ENCODE data around the gene GUCA1A.
A peak's percentile ranks its signal among the peaks of the same experiment; 100 is the strongest.
"Not testable (repeated sequence)": the region's sequence is repeated elsewhere in the genome, so short reads cannot be mapped to it uniquely, and the experiment has no call there.

GUCA1A gene

DNA sequence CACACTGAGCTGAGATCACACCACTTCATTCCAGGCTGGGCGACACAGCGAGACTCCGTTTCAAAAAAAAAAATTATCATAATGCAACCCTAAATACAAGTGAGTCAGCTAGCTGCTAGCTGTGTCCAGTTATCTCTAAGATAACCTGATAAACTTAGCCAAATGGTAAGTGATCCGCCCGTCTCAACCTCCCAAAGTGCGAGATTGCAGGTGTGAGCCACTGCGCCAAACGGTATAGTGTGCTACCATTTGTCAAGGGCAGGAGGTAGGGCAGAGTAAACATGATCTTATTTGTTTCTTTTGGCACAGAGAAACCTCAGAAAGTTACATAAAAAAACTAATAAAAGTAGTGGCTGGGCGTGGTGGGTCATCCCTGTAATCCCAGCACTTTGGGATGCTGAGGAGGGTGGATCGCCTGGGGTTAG lies 26.0 kb upstream of the GUCA1A start:
- no peak for DNase-seq (ENCODE audit: low read depth)

DNA sequence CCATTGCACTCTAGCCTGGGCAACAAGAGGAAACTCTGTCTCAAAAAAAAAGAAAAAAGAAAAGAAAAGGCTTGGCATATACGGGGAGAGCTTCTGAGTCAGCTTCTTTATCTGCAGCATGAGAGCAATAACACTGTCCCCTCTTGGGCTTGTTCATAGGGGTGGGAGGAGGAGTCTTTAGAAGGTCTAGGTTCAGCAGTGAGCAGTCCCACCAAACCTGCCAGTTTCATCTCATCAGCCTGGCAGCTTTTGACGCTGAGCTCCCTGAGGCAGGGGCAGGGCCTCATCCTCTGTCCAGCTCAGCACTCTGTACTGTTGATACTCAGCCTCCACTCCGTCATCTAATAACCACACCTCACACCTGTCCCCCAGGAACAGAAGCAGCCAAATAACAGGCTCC lies 25.1 kb upstream of the GUCA1A start:
- DNase-seq (ENCODE audit: low read depth): no peak

DNA sequence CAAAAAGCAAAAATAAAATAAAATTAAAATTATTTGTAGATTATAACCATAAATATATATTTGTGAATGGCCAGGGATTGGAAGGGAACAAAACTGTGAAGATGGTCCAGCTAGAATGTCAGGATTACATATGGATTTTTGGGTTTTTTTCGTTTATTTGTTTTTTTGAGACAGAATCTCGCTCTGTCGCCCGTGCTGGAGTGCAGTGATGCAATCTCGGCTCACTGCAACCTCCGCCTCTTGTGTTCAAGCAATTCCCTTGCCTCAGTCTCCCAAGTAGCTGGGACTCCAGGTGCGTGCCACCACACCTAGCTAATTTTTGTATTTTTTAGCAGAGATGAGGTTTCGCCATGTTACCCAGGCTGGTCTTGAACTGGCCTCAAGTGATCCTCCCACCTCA lies 22.9 kb upstream of the GUCA1A start:
- no peak for DNase-seq (ENCODE audit: low read depth)

DNA sequence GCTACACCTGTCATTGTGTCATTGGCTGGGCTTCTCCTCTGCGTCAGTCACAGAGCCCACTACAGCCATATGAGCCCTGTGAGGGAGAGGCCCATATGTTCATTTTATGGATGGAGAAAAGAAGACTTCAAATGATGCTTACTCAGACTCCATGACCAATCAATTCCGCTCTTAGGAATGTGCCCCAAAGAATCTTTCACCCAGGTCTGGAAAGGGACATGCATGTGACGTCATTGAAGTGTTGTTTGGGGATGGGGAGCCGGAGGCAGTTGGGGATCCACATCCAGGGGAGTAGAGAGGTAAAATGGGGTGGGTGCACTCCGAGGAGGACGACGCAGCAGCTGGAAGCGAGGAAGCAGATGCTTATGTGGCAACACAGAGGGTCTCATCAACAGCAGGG lies 21.1 kb upstream of the GUCA1A start:
- no peak for DNase-seq (ENCODE audit: low read depth)

DNA sequence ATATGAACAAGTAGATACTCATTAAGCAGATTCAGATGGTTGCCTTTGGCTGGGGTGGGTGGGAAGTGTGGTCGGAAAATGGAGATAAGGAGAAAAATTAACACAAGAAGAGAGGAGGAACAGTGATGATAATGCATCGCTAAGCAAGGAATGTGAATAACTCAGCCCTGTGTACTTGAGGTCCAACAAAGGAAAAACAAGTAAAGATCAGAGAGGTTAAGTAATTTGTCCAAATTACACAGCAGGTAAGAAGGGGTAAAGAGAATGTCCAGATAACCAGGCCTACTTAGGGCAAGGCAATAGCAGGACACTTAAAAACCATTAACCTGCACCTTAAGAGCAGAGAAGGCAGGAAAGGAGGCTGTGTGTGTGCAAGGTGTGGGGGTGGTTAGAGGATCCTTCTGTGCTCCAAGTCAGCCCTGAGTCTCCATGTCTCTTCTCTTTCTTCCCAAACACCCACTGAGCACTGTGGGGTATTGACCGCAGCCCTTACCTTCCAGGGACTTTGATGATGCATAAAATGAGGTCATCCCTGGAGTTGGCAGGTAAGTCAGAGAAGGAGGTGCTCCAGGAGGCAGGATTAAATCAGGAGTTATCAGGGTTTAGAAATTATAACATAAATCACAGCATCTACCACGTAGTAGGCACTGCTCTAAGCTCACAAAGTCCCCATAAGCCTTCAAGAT lies 20.5 kb upstream of the GUCA1A start:
- not testable (repeated sequence) for DNase-seq (ENCODE audit: low read depth)

DNA sequence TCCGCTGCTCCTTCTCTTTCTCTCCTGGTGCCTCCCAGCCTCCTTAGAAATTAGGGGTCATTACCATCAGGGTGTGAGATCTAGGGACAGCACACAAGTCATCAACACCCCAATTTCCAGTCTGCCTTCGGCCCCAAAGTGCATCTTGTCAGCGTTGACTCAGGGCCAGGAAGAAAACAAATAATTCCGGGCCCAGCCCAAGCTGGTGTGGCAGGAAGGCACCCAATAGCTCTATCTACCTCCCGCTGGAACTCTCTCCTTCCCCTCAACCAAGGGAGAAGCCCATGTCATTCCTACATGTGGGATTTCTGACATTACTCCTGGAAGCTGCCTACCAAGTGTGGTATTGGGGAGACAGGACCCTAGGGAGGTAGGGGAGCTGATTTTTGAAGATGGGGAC lies 19.2 kb upstream of the GUCA1A start:
- no peak for DNase-seq (ENCODE audit: low read depth)

DNA sequence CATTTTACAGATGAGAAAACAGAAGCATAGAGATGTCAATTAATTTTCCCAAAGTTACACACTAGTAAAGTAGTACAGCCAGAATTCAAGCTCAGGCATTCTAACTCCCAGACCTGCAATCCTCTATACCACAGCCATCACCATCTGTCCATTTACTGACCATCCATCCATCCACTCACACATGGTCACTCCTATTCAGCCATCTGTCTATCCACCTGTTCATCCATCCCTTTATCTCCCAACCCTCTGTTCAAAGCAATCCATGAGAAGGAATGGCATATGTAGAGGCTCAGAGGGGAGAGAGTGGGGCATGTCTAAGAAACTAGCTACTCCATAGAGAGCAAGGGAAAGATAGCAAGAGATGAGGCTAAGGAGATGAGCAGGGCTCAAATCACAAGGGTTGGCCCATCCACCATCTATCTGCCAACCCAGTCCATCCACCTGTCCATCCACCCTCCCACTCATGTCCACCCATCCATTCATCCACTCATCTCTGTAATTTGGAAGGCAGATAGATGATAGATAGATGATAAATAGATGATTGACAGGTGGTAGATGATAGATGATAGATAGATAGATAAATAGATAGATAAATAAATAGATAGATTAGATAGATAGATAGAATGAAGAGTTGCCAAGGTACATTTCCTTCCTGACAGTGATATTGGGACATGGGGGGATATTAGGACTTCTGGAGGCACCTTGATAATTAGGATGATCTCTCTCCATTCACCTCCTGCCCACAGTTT lies 18.5 kb upstream of the GUCA1A start:
- no peak for DNase-seq (ENCODE audit: low read depth)

DNA sequence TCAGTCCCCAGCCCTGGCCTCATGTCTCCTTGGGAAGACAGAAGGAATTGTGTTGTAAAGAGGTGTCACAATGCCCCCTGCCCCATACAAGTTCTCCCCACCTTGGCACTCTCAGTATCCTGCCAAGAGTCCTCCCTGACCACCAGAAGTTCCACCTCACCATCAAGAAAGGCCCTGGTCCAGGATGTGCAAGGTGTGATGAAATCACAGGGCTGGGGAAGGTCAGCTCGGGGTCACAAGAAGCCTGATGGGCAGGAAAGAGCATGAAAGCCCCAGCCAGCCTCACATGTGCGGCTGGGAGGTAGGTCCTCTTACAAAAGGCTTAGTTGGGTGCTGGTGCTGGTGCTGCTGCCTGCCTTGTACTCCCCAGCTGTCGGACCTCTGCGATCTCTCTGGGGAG lies 17.9 kb upstream of the GUCA1A start:
- DNase-seq (ENCODE audit: low read depth): no peak

DNA sequence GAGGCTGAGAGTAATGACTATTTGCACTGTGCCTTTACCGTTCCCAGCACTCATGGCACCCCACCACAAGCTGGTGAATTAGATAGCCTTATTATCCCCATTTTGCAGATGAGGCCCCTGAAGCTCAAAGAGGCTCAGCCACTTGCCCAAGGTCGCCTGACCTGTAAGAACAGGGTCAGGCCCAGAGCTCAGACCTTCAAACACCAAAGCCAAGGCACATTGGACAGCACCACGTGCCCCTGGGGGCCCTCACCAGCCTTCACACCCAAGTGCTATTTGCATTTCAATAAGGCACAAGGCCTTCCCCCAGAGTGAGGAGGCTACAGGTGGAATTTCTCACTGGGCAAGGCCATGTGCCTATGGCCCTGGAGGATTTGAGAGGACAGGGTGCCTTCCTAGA lies 16.5 kb upstream of the GUCA1A start:
- DNase-seq (ENCODE audit: low read depth): no peak

DNA sequence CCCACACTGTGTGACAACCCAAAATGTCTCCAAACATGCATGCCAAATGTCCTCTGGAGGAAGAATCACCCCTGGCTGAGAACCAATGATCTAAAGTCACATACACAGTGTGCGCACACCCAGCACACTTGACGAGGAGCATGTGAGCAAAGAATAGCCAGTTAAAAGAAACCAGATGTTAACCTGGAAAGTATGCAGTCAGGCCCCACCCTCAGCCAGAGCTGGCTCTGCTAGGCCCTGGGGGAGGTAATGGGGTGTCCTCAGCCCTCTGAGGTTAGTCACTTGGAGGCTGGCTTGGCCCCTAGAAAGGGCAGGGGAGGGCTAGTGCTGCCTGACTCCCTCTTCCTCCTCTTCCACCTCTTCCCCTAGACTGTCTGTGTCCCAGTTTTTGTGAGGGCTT lies 15.2 kb upstream of the GUCA1A start:
- no peak for DNase-seq (ENCODE audit: low read depth)

DNA sequence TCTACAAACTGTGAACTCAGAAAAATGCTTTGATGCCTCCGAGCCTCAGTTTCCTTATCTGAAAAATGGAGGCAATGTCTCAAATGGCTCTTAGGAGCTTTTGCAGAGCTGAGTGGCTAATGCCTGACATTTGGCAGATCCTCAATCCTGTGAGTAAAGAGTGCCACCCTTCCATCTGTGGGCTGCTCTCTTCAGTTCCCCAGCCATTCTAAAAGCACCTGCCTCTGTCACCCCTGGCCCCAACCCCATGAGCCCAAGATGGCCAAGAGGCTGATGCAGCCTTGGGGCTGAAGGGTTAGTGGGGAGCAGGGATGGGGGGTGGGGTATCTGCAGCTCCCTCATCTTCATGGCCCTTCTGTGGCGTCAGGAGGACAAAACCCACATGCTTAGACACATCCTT lies 14.5 kb upstream of the GUCA1A start:
- no peak for DNase-seq (ENCODE audit: low read depth)

DNA sequence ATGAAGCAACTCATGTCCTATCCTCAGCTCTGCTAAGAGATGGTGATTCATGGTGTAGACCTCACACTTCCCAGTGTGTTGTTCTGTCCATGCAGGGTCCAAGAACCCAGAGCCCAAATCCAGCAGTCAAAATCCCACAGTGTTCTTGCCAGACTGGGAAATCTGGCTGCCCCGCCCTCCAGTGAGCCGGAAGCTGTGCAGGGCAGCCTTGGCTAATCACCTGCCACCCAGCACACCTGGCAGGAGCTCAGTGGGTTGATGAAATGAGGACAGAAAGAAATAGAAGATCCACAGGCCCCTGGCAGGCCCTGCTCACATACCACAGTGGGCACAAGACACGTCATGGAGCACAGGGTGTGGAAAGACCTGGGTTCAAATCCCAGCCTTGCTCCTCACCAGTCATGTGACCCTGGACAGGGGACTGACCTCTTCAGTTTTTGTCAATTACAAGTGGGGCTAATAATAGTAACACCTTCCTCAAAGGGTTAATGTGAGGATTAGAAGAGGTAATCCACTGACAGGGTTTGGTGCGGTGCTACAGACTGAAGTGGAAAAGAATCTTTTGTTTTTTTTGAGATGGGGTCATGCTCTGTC lies 13.6 kb upstream of the GUCA1A start:
- DNase-seq (ENCODE audit: low read depth): no peak

DNA sequence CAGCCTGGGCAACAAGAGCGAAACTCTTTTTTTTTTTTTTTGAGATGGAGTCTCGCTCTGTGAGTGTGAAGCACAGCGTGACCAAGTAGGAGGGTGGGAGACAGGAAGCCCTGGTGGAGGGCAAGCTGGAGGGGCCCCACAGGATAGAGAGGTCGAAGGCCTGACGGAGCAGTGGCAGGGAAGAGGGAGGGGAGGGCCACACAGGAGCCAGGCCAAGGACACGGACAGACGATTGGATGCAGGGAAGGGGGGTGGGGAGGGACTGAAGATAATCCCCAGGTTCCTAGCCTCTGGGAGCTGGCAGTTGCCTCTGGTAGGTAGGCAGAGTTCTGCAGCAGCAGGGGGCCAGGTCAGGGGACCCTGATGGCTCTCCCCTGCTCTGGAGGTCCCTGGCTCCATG lies 10.8 kb upstream of the GUCA1A start:
- no peak for DNase-seq (ENCODE audit: low read depth)

DNA sequence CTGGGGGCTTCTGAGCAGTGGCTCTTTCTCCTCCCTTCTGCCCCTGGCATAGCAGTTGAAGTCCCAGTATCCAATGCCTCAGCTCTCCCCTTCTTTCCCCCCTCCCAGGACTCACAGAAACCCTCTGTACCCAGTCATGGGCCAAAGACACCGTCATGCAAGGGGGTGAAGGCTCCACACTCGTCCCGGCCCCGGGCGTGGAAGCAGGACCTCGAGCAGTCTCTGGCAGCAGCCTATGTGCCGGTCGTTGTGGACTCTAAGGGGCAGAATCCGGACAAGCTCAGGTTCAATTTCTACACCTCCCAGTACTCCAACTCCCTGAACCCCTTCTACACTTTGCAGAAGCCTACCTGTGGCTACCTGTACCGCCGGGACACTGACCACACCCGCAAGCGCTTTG lies 10.4 kb upstream of the GUCA1A start:
- DNase-seq (ENCODE audit: low read depth): no peak

DNA sequence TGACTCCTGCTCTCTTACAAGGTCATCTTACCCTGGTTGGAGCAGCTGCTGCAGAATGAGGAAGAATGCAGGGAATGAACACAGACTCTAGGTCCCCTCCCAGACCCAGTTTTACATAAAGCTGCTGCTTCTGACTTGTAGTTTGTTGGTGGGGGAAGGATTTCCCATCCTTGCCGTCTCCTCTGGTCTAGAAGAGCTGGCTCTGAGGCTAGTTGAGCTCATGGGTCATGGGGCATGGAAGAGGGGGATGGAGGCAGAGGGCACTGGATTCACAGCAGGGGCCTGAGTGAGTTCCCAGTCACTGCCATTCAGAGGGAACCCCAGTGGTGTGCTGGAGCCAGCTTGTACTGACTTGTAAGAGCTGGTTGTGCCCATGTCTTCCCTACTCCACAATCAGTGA lies 9.2 kb upstream of the GUCA1A start:
- DNase-seq (ENCODE audit: low read depth): no peak

DNA sequence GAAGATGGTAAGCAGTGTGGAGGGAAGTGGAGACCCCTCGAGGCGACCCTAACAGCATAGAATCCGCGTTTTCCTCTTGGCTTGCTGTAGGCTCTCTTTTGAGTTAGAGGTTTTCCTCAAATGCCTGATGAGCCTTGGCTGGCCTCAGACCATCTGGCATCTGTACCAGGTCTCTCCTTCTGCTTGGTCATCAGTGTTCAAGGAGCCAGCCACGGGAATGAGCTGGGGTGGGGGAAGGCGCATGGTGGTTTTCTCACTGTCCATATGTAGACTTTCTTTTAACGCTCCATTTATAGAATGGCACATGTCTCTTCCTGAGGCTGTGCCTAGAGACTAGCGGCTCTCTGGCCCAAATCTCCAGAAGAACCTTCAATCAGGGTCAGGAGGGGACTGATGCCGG lies 8.1 kb upstream of the GUCA1A start:
- DNase-seq (ENCODE audit: low read depth): no peak

DNA sequence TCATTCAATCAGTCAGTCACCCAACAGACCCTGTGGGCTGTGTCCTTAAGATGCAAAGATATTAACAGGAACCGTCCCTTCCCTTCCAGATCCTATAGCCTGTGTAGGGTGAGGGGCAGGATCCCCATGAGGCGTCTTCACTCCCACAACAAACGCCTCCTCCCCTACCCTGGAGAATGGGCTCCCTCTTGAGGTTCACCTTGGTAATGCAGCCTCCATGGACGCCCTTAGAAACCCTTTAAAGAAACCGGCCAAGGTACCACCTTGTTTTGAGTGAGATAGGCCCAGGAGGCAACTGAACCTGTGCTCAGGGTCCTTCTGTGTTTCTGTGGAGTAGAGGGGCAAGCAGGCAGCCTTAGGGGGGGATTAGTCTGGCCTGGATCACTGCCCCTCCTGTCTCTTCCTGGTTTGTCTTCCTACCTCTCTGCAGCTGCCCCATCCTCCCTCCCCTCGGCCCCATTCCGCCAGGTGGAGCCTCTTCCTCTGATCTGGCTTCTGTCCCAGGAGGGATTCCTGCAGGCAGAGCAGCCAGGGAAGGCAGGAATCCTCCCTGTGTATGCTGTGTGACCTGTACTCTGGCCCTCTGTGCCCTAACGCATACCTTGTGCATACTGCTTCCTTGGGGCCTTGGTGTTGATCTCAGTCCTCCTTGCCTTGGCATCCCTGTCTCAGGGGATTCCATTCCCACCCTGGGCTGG lies 6.6 kb upstream of the GUCA1A start:
- DNase-seq (ENCODE audit: low read depth): peak; percentile 53

DNA sequence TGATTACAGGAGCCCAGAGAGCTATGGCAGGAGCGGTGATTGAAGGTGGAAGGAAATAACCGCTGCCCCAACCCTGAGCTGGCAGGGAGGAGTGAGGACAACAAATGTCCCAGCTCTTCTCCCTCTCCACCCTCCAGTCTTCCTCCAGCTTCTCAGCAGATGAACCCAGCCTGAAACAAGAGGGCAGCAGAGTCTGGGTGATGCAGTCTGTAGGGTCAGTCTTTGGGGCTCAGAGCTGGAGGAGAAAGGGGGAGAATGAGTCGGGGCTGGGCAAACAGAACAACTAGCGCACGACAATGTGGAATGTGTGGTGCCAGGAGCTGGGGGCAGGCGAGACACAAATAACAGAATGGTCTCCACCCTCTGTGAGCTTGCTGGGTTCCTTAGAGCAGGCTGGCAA lies 4.5 kb upstream of the GUCA1A start:
- DNase-seq (ENCODE audit: low read depth): no peak

DNA sequence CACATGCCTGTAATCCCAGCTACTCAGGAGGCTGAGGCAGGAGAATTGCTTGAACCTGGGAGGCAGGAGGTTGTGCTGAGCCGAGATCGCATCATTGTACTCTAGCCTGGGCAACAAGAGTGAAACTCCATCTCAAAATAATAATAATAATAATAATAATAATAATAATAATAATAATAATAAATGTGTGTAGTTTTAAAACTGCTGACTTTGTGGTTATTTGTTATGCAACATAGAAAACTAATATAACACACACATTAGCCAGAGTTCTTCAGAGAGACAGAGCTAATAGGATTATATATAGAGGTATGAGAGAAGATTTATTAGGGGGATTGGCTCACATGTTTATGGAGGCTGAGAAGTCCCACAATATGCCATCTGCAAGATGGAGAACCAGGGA lies 3.4 kb upstream of the GUCA1A start:
- not testable (repeated sequence) for DNase-seq (ENCODE audit: low read depth)

DNA sequence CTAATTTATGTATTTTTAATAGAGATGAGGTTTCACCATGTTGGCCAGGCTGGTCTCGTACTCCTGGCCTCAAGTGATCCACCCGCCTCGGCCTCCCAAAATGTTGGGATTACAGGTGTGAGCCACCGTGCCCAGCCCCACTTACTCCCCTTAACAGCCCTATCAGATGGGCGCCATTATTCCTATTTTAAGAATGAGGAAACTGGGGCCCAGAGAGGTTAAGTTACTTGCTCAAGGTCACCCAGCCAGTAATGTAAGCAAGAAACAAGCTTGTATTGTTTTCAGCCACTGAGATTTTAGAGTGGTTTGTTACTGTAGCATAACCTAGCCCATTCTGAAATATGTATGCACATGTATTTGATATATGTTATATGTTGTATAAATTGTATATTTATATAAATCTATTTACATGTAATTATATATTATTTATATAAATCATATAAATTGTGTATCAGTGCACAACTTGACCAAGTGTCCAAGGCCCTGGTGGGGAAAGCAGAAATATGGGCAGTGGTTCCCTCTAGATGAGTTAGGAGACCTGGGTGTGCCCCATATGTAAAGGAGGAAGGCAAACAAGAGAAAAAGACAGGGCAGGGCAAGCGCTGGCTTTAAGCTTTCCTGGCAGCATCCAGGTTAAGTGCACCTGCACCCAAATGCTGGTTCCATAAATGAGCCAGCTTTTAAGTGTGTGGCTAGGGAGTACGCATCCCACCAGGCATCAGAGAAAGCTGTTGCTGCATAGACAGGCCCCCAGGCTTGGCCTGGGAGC lies 1.2 kb upstream of the GUCA1A start:
- DNase-seq (ENCODE audit: low read depth): no peak

DNA sequence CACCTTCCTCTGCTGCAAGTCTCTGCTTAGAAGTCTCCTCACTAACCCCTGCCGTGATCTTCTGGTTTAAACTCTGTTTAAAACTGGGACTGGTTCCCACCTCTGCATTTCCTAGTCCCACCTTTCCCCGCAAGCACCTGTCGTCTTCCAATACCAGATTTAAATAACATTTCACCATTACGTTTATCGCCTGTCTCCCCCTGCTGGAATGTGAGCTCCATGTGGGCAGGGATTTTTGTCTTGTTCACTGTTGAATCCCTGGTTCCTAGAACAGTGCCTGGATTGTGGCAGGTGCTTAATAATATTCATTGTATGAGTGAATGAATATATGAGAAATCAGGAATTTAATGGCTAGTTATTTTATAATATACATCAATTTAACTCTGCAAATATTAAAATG lies 2.7 kb downstream of the GUCA1A start:
- DNase-seq (ENCODE audit: low read depth): no peak

DNA sequence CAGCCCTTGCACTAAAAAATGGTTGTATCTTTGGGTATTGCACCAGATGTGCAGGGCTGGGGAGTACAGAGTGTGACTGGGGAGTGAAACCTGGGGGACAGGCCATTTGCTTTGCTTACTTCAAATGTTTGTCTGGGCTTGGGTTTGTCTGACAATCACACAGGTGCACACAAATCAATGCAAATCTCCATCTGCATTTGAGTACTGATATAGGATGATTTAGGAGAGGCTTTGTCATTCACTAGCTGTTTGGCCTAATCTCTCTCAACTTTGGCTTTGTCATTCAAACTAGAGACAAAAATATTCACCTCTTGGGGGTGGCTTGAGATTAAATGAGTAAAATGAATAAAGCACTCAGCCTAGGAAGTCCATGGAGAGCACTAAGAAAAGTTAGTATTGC lies 3.8 kb downstream of the GUCA1A start:
- DNase-seq (ENCODE audit: low read depth): no peak

Data from stimulated activated CD8-positive, alpha-beta memory T cell treated with anti-CD3 and anti-CD28 coated beads, Interleukin-12 subunit alpha, Interleukin-12 subunit beta, amount 100 ng/mL, for 4 hours (primary cell).